ENCODE measurements around the gene DDX17.

DDX17 gene

GRCh38 chr22:38460426-38460840 lies 45.7 kb downstream of the DDX17 start:
- Histone ChIP-seq H3K36me3 (ENCODE audit: insufficient read depth) (no peaks in the 10 kb centered on the region), H3K4me2 (peak overlapping the region; percentile 74; the same call in 1 of the 2 replicates), H3K9ac (no peak overlapping the region), H3K4me1 (ENCODE audit: low read depth, poor library complexity, severe bottlenecking) (peaks cover 32% of the 10 kb centered on the region), H4K20me1 (ENCODE audit: insufficient read depth) (no peaks in the 10 kb centered on the region), H3K79me2 (ENCODE audit: insufficient read depth, low read depth) (no peaks in the 10 kb centered on the region), H3K4me3 (IDR thresholded peaks at IDR 0.05; ENCODE audit: insufficient read depth, low read depth, low read length) (no peak overlapping the region), H3K27ac (no peak overlapping the region), H2AFZ (ENCODE audit: low read depth) (no peak overlapping the region), H3K27me3 (ENCODE audit: insufficient read depth, low read depth) (peaks cover 2% of the 10 kb centered on the region; the same call in 1 of the 2 replicates)
- TF ChIP-seq, protein P1, sequence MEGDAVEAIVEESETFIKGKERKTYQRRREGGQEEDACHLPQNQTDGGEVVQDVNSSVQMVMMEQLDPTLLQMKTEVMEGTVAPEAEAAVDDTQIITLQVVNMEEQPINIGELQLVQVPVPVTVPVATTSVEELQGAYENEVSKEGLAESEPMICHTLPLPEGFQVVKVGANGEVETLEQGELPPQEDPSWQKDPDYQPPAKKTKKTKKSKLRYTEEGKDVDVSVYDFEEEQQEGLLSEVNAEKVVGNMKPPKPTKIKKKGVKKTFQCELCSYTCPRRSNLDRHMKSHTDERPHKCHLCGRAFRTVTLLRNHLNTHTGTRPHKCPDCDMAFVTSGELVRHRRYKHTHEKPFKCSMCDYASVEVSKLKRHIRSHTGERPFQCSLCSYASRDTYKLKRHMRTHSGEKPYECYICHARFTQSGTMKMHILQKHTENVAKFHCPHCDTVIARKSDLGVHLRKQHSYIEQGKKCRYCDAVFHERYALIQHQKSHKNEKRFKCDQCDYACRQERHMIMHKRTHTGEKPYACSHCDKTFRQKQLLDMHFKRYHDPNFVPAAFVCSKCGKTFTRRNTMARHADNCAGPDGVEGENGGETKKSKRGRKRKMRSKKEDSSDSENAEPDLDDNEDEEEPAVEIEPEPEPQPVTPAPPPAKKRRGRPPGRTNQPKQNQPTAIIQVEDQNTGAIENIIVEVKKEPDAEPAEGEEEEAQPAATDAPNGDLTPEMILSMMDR (conservative IDR thresholded peaks at IDR 0.05; ENCODE audit: low read depth, low read length), result no peak

DNA sequence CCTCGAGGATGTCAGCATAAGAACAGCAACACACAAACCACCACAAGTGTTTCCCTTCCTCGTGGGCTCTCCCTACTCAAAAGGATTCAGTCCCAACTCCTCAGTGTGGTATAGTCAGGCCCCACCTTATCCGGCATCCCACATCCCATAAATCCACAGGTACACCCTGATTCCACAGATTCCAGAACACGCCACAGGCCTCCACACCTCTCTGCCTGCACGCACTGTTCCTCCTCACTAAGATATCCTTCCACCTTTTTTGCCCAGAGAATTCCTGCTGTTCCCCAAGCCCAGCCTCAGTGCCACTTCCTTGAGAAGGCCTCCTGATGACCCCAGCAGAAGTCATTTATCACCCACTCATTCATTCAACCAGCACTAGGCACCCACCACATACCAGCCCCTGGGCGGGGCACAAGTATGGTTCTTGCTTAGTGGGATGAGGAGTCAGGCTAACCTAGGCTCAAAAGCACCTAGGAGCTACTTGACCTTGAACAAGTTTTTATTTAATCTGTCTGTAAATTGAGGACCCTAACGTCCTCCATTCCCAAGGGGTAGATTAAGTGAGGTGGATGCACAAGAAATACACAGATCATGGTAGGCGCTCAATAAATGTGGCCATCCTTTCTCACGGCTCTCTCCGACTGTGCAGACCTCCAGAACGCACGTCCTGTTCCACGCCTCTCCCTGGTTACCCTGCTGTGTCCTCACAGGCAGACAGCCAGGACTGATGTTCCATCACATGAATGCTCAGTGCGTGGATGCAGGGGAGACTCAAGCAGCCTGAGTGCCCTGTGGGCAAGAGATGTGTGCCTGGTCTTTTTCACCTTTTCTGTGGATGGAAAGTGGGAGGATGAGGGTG lies 49.0 kb downstream of the DDX17 start:
- TF ChIP-seq, protein P1 (conservative IDR thresholded peaks at IDR 0.05; ENCODE audit: low read depth, low read length), result no peak
- Histone ChIP-seq H4K20me1 (ENCODE audit: insufficient read depth) (no peaks in the 10 kb centered on the region), H3K27me3 (ENCODE audit: insufficient read depth, low read depth) (peaks cover 19% of the 10 kb centered on the region; the same call in 1 of the 2 replicates)

DNA sequence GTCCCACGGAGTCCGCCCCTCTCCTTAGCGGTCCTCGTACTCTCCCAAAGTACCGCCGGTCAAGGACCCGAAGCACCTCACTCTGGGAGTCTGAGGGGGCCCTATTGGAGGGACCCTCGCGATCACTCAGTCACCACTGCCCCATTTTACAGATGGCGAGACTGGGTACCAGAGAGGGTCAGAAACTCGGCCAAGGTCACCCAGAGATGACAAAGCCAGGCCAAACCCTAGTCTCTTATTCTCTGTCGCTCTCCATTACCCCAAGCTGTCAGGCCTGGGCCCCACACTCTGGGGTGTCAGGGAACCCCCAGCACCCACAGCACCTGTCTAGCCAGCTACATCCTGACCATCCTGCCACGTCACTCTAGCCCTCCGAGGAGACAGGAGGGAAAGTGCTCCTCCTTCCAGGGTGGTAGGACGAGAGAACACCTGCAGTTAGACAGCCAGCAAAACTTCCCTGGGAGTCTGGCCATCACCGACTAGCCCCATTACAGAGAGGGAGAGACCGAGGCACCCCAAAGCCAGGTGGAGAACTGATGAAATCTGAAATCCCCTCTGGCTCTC lies 49.8 kb downstream of the DDX17 start:
- Histone ChIP-seq H3K9ac (no peak overlapping the region), H3K36me3 (ENCODE audit: insufficient read depth) (no peaks in the 10 kb centered on the region), H3K27ac (no peak overlapping the region), H4K20me1 (ENCODE audit: insufficient read depth) (no peaks in the 10 kb centered on the region), H3K27me3 (ENCODE audit: insufficient read depth, low read depth) (peaks cover 24% of the 10 kb centered on the region; the same call in 1 of the 2 replicates), H2AFZ (ENCODE audit: low read depth) (0 out of 2 replicates have a peak overlapping the region, but pooled peaks have one; percentile 79), H3K4me3 (IDR thresholded peaks at IDR 0.05; ENCODE audit: insufficient read depth, low read depth, low read length) (no peak overlapping the region), H3K79me2 (ENCODE audit: insufficient read depth, low read depth) (no peaks in the 10 kb centered on the region), H3K4me2 (peak overlapping the region; percentile 17; the same call in 1 of the 2 replicates), H3K4me1 (ENCODE audit: low read depth, poor library complexity, severe bottlenecking) (peaks cover 26% of the 10 kb centered on the region)
- TF ChIP-seq, protein P1 (conservative IDR thresholded peaks at IDR 0.05; ENCODE audit: low read depth, low read length), result no peak

More for the DNA sequence above, 49.0 kb downstream of the DDX17 start:
- Histone ChIP-seq H3K9ac (no peak overlapping the region), H3K4me2 (no peak overlapping the region), H3K4me3 (IDR thresholded peaks at IDR 0.05; ENCODE audit: insufficient read depth, low read depth, low read length) (no peak overlapping the region), H3K4me1 (ENCODE audit: low read depth, poor library complexity, severe bottlenecking) (peaks cover 32% of the 10 kb centered on the region), H3K27ac (no peak overlapping the region), H2AFZ (ENCODE audit: low read depth) (no peak overlapping the region), H3K36me3 (ENCODE audit: insufficient read depth) (no peaks in the 10 kb centered on the region), H3K79me2 (ENCODE audit: insufficient read depth, low read depth) (no peaks in the 10 kb centered on the region)

DNA sequence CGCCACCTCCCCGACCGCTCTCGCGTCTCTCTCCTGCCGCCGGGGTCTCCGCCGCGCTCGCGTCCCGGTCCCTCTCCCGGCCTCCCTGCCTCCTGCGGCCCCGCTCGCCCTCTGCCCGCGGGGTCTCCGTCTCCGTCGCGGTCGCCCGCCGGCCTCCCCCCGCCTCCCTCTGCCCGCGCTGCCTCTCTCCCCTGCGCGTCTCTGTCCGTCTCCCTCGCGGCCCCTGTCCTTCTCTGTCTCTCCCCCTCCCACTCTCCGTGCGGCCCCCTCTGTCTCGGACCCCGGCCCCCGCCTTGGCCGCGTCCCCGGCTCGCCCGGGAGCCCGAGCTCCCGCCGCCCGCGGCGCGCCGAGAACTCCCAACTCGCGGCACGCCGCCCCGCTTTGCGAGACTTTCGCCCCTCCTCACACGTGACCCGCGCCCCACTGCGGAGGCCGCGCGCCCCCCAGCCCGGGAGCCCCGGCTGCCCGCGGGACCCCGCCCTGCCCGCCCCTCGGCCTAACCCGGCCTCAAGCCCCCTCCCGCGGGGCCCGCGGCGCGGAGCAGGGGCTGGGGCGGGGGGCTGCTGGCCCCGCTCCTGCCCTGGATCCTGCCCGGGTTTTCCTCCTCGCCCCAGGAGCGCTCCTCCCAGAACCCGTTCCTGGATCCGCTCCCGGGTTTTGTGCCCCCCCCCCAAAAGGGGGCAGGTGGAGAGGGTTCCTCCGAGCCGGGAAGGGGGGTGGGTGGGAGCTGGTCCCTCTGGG lies 50.4 kb downstream of the DDX17 start:
- no peak overlapping the region for H3K27ac ChIP-seq
- no peak overlapping the region for H3K4me3 ChIP-seq (IDR thresholded peaks at IDR 0.05; ENCODE audit: insufficient read depth, low read depth, low read length)
- peak overlapping the region; percentile 79 for H2AFZ ChIP-seq (ENCODE audit: low read depth)
- peak overlapping the region; percentile 21 for H3K4me2 ChIP-seq
- H4K20me1 ChIP-seq (ENCODE audit: insufficient read depth), result no peaks in the 10 kb centered on the region
- peaks cover 30% of the 10 kb centered on the region; the same call in 1 of the 2 replicates for H3K27me3 ChIP-seq (ENCODE audit: insufficient read depth, low read depth)
- H3K4me1 ChIP-seq (ENCODE audit: low read depth, poor library complexity, severe bottlenecking), result peaks cover 19% of the 10 kb centered on the region
- H3K9ac ChIP-seq, result peak overlapping the region; percentile 25; the same call in 1 of the 2 replicates
- TF ChIP-seq, protein P1 (conservative IDR thresholded peaks at IDR 0.05; ENCODE audit: low read depth, low read length), result no peak
- no peaks in the 10 kb centered on the region for H3K36me3 ChIP-seq (ENCODE audit: insufficient read depth)
- no peaks in the 10 kb centered on the region for H3K79me2 ChIP-seq (ENCODE audit: insufficient read depth, low read depth)
